HEK293 (cell line): ENCODE measurements around the gene GRIK2.

Experiments
- ATF2 ChIP-seq: fragments of 450-650 bp; formaldehyde crosslinking; IDR thresholded peaks from 2 replicates; pipeline ENCODE4 v1.5.1; 2016; ENCODE audit warnings: missing biosample characterization, missing genetic modification characterization, low read depth
- BCL6B ChIP-seq: fragments of 450-650 bp; formaldehyde crosslinking; IDR thresholded peaks from 2 replicates; pipeline ENCODE4 v1.5.1; 2017; ENCODE audit warnings: missing biosample characterization, missing genetic modification characterization
- CTCF ChIP-seq: fragments of 450-650 bp; formaldehyde crosslinking; IDR thresholded peaks from 2 replicates; pipeline ENCODE4 v1.5.1; 2016; ENCODE audit warnings: missing biosample characterization, missing genetic modification characterization
- MYNN ChIP-seq: fragments of 450-650 bp; formaldehyde crosslinking; IDR thresholded peaks from 2 replicates; pipeline ENCODE4 v1.5.1; 2016; ENCODE audit warnings: missing biosample characterization, missing genetic modification characterization, borderline replicate concordance
- REST ChIP-seq: fragments of 450-650 bp; formaldehyde crosslinking; IDR thresholded peaks from 2 replicates; pipeline ENCODE4 v1.5.1; 2016; ENCODE audit warnings: missing biosample characterization, missing genetic modification characterization
- SCRT2 ChIP-seq: fragments of 450-650 bp; formaldehyde crosslinking; IDR thresholded peaks from 2 replicates; pipeline ENCODE4 v1.5.1; 2016; ENCODE audit warnings: missing biosample characterization, missing genetic modification characterization
- ZBTB49 ChIP-seq: fragments of 450-650 bp; formaldehyde crosslinking; IDR thresholded peaks from 2 replicates; pipeline ENCODE4 v1.5.1; 2016; ENCODE audit warnings: missing biosample characterization, missing genetic modification characterization, low read depth
- ZBTB8A ChIP-seq: fragments of 450-650 bp; formaldehyde crosslinking; IDR thresholded peaks from 2 replicates; pipeline ENCODE4 v1.5.1; 2016; ENCODE audit warnings: missing biosample characterization, missing genetic modification characterization
- ZFP37 ChIP-seq: fragments of 450-650 bp; formaldehyde crosslinking; IDR thresholded peaks from 2 replicates; pipeline ENCODE4 v1.5.1; 2016; ENCODE audit warnings: missing biosample characterization, missing genetic modification characterization
- ZNF146 ChIP-seq: fragments of 450-650 bp; formaldehyde crosslinking; IDR thresholded peaks from 2 replicates; pipeline ENCODE4 v1.5.1; 2016; ENCODE audit warnings: missing biosample characterization, missing genetic modification characterization
- ZNF19 ChIP-seq: fragments of 450-650 bp; formaldehyde crosslinking; IDR thresholded peaks from 2 replicates; pipeline ENCODE4; 2016; ENCODE audit warnings: missing biosample characterization, missing genetic modification characterization, low read depth
- ZNF274 ChIP-seq, 2 experiments: fragments of 200-500 bp in 1 of 2; fragments of 450-650 bp in 1 of 2; sonication (Bioruptor generic) in 1 of 2; formaldehyde crosslinking in 1 of 2; IDR thresholded peaks; 2 replicates each; pipeline versions ENCODE4 v1.5.1 to v1.6.1; 2014 to 2016; ENCODE audit warnings: borderline replicate concordance in 1 of 2, inconsistent platforms in 1 of 2, low read length in 1 of 2, missing biosample characterization in 1 of 2, missing genetic modification characterization in 1 of 2
- ZNF366 ChIP-seq: fragments of 450-650 bp; formaldehyde crosslinking; conservative IDR thresholded peaks from 2 replicates; pipeline ENCODE4 v1.5.1; 2016; ENCODE audit warnings: missing biosample characterization, missing genetic modification characterization
- ZNF629 ChIP-seq: fragments of 450-650 bp; formaldehyde crosslinking; IDR thresholded peaks from 2 replicates; pipeline ENCODE4 v1.5.1; 2017; ENCODE audit warnings: missing biosample characterization, missing genetic modification characterization

GRCh38 chr6:101878554-101879276 is 485.2 kb downstream of the GRIK2 start:
- TF ChIP-seq CTCF (tag by site-specific recombination), result no peak
- no peak for TF ChIP-seq ZFP37 (tag by site-specific recombination)
- no peak for TF ChIP-seq MYNN
- no peak for TF ChIP-seq ZBTB8A (tag by site-specific recombination)
- no peak for TF ChIP-seq ZNF146 (tag by site-specific recombination)
- TF ChIP-seq REST (tag by site-specific recombination), result no peak
- no peak for TF ChIP-seq SCRT2 (tag by site-specific recombination)
- TF ChIP-seq ZNF19 (tag by site-specific recombination), result no peak
- TF ChIP-seq ZNF366 (tag by site-specific recombination), result no peak
- no peak for TF ChIP-seq ZBTB49 (tag by site-specific recombination)
- no peak for TF ChIP-seq ATF2 (tag by site-specific recombination)
- TF ChIP-seq ZNF274 (IDR thresholded peaks at IDR 0.05; ENCODE audit: low read length), result no peak
- no peak for TF ChIP-seq ZNF274 (tag by site-specific recombination; IDR thresholded peaks at IDR 0.05; ENCODE audit: borderline replicate concordance)
- no peak for TF ChIP-seq ZNF629 (tag by site-specific recombination)
- TF ChIP-seq BCL6B (tag by site-specific recombination), result no peak
